ENCODE data around the gene ELAVL1. TPM values are rescaled to one million over a fixed set of nuclear protein-coding genes. Genes with fewer than 3 reads are reported as not detected.

Gene ELAVL1
- total and polyA plus RNA-seq, 2 donors (not counting 1 experiment from before 2014, with no cell fraction given), result 21.8 to 63.5 TPM

DNA sequence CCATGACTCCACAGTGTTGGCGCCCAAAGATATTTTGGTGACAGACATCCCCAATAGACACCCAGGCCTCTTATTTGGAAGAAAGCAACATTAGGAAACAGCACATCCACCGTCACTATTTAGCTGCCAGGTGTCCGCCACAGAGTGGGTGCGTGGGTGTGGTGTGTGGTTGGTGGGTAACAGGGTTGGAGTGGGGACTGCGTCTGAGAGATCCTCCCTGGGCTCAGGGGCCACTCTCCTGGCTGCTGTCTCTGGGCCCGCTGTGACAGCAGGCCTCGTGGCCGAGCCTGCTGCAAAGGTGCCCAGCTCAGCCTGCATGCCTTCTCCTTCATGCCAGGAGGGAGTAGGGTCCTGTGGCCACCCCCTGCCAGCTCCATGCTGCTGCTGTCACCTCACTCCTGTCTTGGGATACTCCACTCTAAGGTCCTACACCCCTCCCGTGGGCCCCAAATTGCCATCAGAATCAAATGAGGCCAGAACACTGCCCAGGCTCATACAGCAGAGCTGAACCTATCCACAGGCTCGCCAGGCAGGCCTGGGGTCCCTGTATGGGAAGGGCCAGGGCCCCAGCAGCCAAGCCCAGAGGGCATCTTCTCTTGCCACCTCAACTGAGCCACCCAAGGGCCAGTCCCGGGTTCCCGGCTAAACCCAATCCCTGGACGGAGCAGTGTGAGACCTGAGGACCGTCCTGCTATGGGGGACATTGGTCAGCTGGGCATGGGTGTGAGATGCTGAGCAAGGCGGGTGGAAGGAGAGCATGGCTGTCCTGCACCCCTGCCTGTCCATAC, 37.2 kb downstream of the ELAVL1 start:
- H3K4me3 ChIP-seq (ENCODE audit: control extremely low read depth in 1 of 5, extremely low read depth in 1 of 5, insufficient read depth in 1 of 5, low read depth in 2 of 5, low read length in 4 of 5), result no peak overlapping the region
- Mint-ChIP-seq H3K27me3 (no peaks in the 10 kb centered on the region), H3K27ac (no peak overlapping the region), H3K4me3 (no peak overlapping the region), H3K4me1 (no peaks in the 10 kb centered on the region), H3K9me3 (ENCODE audit: insufficient read depth) (no peaks in the 10 kb centered on the region)
- H3K36me3 ChIP-seq (replicated peaks in 1 of 2; ENCODE audit: control extremely low read depth in 1 of 2, control insufficient read depth in 1 of 2, extremely low read depth in 1 of 2, insufficient read depth in 2 of 2, low read length in 1 of 2), result peaks cover 3 to 60% of the 10 kb centered on the region in 2 experiments
- TF ChIP-seq, protein P1, sequence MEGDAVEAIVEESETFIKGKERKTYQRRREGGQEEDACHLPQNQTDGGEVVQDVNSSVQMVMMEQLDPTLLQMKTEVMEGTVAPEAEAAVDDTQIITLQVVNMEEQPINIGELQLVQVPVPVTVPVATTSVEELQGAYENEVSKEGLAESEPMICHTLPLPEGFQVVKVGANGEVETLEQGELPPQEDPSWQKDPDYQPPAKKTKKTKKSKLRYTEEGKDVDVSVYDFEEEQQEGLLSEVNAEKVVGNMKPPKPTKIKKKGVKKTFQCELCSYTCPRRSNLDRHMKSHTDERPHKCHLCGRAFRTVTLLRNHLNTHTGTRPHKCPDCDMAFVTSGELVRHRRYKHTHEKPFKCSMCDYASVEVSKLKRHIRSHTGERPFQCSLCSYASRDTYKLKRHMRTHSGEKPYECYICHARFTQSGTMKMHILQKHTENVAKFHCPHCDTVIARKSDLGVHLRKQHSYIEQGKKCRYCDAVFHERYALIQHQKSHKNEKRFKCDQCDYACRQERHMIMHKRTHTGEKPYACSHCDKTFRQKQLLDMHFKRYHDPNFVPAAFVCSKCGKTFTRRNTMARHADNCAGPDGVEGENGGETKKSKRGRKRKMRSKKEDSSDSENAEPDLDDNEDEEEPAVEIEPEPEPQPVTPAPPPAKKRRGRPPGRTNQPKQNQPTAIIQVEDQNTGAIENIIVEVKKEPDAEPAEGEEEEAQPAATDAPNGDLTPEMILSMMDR (IDR thresholded peaks at IDR 0.05), result no peak
- TF ChIP-seq EZH2 (IDR thresholded peaks at IDR 0.05; ENCODE audit: borderline replicate concordance, insufficient read depth, low read depth, low read length, poor library complexity, severe bottlenecking), result no peak
- CTCF ChIA-PET, result interaction anchor here (0.7 kb wide), 1 partner anchor 32 kb away, joined by 3 read pairs; no protein-coding TSS in a partner anchor
- ATAC-seq (ENCODE audit: low read depth) (no peak), DNase-seq (no peak)
- no peak overlapping the region for H2AFZ ChIP-seq (ENCODE audit: insufficient read depth, low read depth, low read length, poor library complexity, severe bottlenecking)
- no peak overlapping the region for H3K27ac ChIP-seq (ENCODE audit: low read length in 2 of 2)
- H3K9me3 ChIP-seq (ENCODE audit: control extremely low read depth in 1 of 3, control insufficient read depth in 2 of 3, insufficient read depth in 1 of 3, low read length in 2 of 3), result no peaks in the 10 kb centered on the region
- H3K9ac ChIP-seq (ENCODE audit: low read length), result no peak overlapping the region
- POLR2A ChIA-PET, result no interaction called here
- WGBS (ENCODE audit: insufficient coverage), result 96% methylated on average over 12 of the region's 15 CpGs
- no peaks in the 10 kb centered on the region for H4K20me1 ChIP-seq (ENCODE audit: control insufficient read depth, insufficient read depth, low read length, poor library complexity, severe bottlenecking)
- intact Hi-C loops (cut with micrococcal nuclease), result no loop called here
- H3K4me1 ChIP-seq (ENCODE audit: control insufficient read depth in 2 of 2, insufficient read depth in 2 of 2, low read length in 2 of 2), result no peaks in the 10 kb centered on the region
- H3K4me2 ChIP-seq (replicated peaks; ENCODE audit: low read depth, low read length, poor library complexity, severe bottlenecking), result no peak overlapping the region
- no peaks in the 10 kb centered on the region for H3K79me2 ChIP-seq (ENCODE audit: control insufficient read depth, insufficient read depth, low read length)
- no peaks in the 10 kb centered on the region for H3K27me3 ChIP-seq (replicated peaks in 1 of 4; ENCODE audit: control extremely low read depth in 1 of 4, control insufficient read depth in 3 of 4, insufficient read depth in 4 of 4, low read length in 3 of 4)

DNA sequence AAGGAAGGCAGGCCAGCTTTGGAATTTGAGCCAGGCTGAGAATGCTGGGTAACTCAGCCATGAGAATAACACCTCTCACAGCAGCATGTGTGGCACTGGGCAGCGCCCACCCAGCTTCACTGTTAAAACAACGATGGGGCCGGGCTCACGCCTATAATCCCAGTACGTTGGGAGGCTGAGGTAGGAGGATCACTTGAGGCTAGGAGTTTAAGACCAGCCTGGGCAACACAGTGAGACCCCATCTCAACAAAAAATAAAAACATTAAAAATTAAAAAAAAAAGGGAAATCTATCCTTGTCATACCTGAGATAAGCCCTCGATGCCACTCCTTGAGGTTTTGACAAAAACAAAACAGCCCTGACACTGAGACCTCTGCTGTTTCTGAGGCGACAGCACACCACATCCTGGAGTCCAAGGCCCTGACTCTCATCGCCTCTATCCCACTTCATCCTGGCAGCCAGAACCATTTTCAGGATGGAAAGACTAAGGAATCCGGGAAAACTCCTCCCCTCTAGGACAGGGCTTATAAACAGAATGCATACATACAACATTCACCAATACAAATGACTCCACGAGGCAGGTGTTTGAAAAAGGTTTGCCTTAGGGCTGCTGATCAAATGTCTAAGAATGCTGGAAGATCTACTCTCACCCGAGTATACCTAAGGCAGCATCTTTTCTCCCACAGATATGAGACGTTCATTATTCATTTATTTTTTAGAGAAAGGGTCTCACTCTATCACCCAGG, 39.3 kb downstream of the ELAVL1 start:
- H3K4me1 ChIP-seq (ENCODE audit: control insufficient read depth in 2 of 2, insufficient read depth in 2 of 2, low read length in 2 of 2), result no peaks in the 10 kb centered on the region
- no peak overlapping the region for H3K27ac Mint-ChIP-seq
- peaks cover 3 to 62% of the 10 kb centered on the region in 2 experiments for H3K36me3 ChIP-seq (replicated peaks in 1 of 2; ENCODE audit: control extremely low read depth in 1 of 2, control insufficient read depth in 1 of 2, extremely low read depth in 1 of 2, insufficient read depth in 2 of 2, low read length in 1 of 2)
- no peaks in the 10 kb centered on the region for H3K9me3 ChIP-seq (ENCODE audit: control extremely low read depth in 1 of 3, control insufficient read depth in 2 of 3, insufficient read depth in 1 of 3, low read length in 2 of 3)
- H3K27me3 Mint-ChIP-seq, result no peaks in the 10 kb centered on the region
- ATAC-seq (ENCODE audit: low read depth) (no peak), DNase-seq (no peak)
- H4K20me1 ChIP-seq (ENCODE audit: control insufficient read depth, insufficient read depth, low read length, poor library complexity, severe bottlenecking), result no peaks in the 10 kb centered on the region
- no peak overlapping the region for H3K4me3 Mint-ChIP-seq
- ChIA-PET CTCF (interaction anchor here (0.6 kb wide), 1 partner anchor 649 kb away, joined by 3 read pairs; no protein-coding TSS in a partner anchor), POLR2A (no interaction called here)
- no peaks in the 10 kb centered on the region for H3K79me2 ChIP-seq (ENCODE audit: control insufficient read depth, insufficient read depth, low read length)
- no peaks in the 10 kb centered on the region for H3K4me1 Mint-ChIP-seq
- H3K27ac ChIP-seq (ENCODE audit: low read length in 2 of 2), result no peak overlapping the region
- H3K9me3 Mint-ChIP-seq (ENCODE audit: insufficient read depth), result no peaks in the 10 kb centered on the region
- no peak overlapping the region for H3K9ac ChIP-seq (ENCODE audit: low read length)
- no peak overlapping the region for H2AFZ ChIP-seq (ENCODE audit: insufficient read depth, low read depth, low read length, poor library complexity, severe bottlenecking)
- H3K27me3 ChIP-seq (replicated peaks in 1 of 4; ENCODE audit: control extremely low read depth in 1 of 4, control insufficient read depth in 3 of 4, insufficient read depth in 4 of 4, low read length in 3 of 4), result no peaks in the 10 kb centered on the region
- 96% methylated on average over 6 of the region's 12 CpGs for WGBS (ENCODE audit: insufficient coverage)
- intact Hi-C loops (cut with micrococcal nuclease), result no loop called here
- no peak overlapping the region for H3K4me2 ChIP-seq (replicated peaks; ENCODE audit: low read depth, low read length, poor library complexity, severe bottlenecking)
- no peak overlapping the region for H3K4me3 ChIP-seq (ENCODE audit: control extremely low read depth in 1 of 5, extremely low read depth in 1 of 5, insufficient read depth in 1 of 5, low read depth in 2 of 5, low read length in 4 of 5)
- TF ChIP-seq, protein P1 (IDR thresholded peaks at IDR 0.05), result no peak
- TF ChIP-seq EZH2 (IDR thresholded peaks at IDR 0.05; ENCODE audit: borderline replicate concordance, insufficient read depth, low read depth, low read length, poor library complexity, severe bottlenecking), result no peak

Data from B cell (primary cell).